ENCODE results near the gene CCDC89. TPM values are rescaled to one million over a fixed set of nuclear protein-coding genes. Genes with fewer than 3 reads are reported as not detected.

The CCDC89 gene
- total and polyA plus RNA-seq, 9 of the 15 experiments (the other 6 are each of a cell fraction or from before 2014, with no cell fraction given) = 0.07 to 0.09 TPM; not detected in 7

DNA sequence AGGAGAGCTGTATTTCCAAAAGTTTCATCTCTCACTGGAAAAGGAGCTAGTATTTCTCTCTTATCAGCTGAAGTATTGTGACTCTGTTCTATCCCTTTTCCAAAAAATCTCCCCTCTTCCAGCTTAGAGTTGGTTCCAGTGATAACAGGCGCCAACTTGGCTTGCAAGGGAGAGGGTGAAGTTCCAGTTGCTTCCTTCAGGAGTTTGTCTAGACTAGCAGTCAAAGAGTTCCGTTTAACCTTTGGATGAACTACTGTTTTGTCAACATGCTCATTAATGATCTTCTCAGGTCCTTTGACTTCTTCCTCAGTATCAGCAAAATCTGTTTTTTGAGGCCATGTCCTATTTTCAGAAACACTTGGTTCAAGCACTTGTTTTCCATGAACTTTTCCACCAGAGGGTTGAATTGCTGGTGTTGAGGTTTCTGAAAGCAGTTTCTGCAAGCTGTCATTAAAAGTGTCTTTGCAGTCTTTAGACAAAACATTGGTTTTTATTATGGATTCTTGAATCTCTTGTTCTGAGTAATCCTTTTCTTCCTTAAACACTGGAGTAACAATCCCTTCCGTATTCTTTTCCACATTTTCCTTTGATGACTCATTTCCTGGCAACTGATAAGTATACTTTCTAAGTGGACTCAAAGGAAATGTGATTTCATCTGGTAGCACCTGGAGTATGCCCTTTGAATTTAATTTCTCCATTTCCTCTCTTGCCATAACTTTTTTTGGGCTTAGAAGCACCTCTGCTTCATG, 39.7 kb upstream of the CCDC89 start (continued):
- TF ChIP-seq MEIS2 (IDR thresholded peaks at IDR 0.05; ENCODE audit: partially characterized antibody) = no peak
- TF ChIP-seq RFX5 (IDR thresholded peaks at IDR 0.05; ENCODE audit: low read depth, low read length) = no peak
- TF ChIP-seq, protein P1, sequence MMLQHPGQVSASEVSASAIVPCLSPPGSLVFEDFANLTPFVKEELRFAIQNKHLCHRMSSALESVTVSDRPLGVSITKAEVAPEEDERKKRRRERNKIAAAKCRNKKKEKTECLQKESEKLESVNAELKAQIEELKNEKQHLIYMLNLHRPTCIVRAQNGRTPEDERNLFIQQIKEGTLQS (IDR thresholded peaks at IDR 0.05) = peak; percentile 68
- TF ChIP-seq, protein P1 (CRISPR knock-in tag; conservative IDR thresholded peaks at IDR 0.05) = no peak
- TF ChIP-seq NR4A1 (CRISPR knock-in tag; IDR thresholded peaks at IDR 0.05) = no peak
- no peak for TF ChIP-seq NR4A1 (tag; IDR thresholded peaks at IDR 0.05)
- TF ChIP-seq ZNF764 (CRISPR knock-in tag; IDR thresholded peaks at IDR 0.05; ENCODE audit: low read depth) = no peak
- TF ChIP-seq NFE2L1 (tag; IDR thresholded peaks at IDR 0.05; ENCODE audit: borderline replicate concordance, low read depth) = no peak
- TF ChIP-seq, protein P2, sequence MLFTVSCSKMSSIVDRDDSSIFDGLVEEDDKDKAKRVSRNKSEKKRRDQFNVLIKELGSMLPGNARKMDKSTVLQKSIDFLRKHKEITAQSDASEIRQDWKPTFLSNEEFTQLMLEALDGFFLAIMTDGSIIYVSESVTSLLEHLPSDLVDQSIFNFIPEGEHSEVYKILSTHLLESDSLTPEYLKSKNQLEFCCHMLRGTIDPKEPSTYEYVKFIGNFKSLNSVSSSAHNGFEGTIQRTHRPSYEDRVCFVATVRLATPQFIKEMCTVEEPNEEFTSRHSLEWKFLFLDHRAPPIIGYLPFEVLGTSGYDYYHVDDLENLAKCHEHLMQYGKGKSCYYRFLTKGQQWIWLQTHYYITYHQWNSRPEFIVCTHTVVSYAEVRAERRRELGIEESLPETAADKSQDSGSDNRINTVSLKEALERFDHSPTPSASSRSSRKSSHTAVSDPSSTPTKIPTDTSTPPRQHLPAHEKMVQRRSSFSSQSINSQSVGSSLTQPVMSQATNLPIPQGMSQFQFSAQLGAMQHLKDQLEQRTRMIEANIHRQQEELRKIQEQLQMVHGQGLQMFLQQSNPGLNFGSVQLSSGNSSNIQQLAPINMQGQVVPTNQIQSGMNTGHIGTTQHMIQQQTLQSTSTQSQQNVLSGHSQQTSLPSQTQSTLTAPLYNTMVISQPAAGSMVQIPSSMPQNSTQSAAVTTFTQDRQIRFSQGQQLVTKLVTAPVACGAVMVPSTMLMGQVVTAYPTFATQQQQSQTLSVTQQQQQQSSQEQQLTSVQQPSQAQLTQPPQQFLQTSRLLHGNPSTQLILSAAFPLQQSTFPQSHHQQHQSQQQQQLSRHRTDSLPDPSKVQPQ (CRISPR knock-in tag; IDR thresholded peaks at IDR 0.05; ENCODE audit: borderline replicate concordance) = no peak
- no peak for TF ChIP-seq XRCC3 (IDR thresholded peaks at IDR 0.05)
